Activated T-cell treated with anti-CD3 and anti-CD28 coated beads for 48 hours (primary cell): ENCODE measurements around the gene ENTHD1.

Experiments used
- DNase-seq: peaks from one replicate; pipeline ENCODE4 v3.0.0-alpha.2; 2020; ENCODE audit warnings: low read depth

Gene ENTHD1

GRCh38 chr22:39733191-39733590 is 160.4 kb downstream of the ENTHD1 start:
- DNase-seq, result no peak

- DNase-seq, result no peak
These were observed 160.9 kb downstream of the ENTHD1 start for GRCh38 chr22:39732625-39733024.

DNA sequence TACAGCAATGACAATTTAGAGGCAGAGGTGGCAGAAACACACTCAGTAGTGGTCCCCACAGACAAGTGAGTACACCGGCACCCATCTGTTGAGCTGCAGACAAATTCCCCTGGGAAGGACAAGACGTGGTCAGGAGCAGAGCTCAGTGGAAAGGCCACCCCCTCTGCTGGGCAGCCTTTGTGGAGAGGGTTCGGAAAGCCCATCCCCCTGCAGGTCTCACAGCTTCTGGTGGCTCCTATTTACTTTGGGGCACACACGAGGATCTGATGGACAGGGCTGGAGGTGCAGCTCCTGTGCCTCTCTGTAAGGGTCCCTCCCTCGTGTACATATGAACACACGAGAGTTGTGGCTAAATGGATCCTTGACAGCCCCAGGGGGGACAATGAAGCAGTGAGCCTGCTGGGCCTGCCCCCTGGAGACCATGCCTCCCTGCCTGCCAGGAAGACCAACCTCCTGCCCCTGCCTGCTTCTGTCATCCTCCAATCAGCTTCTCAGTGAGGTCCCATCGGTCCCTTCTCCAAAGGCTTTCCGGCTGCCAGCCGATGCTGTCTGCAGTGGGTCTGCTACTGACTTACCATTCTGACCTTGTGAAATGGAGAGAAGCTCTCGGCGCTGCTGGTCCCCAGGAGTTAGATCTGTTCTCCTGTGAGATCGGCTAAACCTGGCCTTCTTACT is 161.5 kb downstream of the ENTHD1 start:
- DNase-seq, result no peak

DNA sequence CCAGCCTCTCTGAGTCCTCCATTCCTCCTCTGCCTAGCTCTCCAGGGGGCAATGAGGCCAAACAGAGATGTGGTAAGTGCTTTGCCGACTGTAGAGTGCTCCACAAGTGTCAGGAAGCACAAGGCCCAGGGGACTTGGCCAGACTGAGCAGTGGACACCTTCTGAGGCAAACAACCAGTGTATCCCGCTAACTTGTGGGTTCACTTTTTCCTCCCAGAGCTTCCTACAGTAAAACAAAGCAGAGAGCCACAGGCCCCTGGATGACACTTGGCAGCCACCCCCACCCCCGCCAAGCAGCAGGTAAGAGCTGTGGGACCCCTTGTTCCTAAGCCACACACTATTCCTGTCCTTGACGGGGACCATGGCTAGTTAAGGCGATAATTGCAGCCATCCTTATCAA is 162.1 kb downstream of the ENTHD1 start:
- no peak for DNase-seq

DNA sequence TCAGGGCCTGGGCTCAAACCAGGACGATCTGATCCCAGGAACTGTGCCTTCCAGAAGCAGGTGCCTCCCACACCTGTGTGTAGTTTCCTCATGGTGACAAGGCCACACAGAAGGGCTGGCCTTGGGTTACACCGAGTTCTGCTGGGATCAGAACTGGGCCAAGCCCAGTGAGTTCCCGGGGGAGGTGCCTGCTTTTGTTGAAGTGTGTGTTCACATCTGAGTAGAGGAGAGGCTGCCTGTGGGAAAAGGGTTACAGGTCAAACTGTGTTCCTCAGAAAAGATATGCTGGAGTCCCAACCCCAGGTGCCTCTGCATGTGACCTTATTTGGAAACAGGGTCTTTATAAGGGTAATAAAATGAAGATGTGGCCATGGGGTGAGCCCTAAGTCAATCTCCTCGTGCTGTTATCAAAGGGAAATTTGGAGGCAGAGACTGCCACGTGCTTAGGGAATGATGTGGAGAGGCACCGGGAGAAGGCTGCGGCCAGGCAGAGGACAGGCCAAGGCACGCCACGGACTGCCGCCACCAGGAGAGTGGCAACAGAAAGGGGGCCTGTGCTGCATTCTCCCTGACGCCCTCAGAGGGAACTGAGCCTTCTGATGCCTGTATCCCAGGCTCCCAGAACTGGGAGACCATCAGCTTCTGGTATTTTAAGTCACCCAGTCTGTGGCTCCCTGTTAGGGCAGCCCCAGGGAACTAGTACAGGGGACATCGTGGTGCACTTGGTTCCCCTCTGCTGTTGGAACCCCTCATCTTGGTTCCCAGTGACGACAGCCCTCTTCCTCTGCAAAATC is 164.2 kb downstream of the ENTHD1 start:
- DNase-seq, result no peak

- no peak for DNase-seq
These were observed 165.2 kb downstream of the ENTHD1 start for GRCh38 chr22:39728236-39728860.

- DNase-seq, result no peak
These were observed 166.0 kb downstream of the ENTHD1 start for GRCh38 chr22:39727541-39727940.

GRCh38 chr22:39725351-39726035 is 168.1 kb downstream of the ENTHD1 start:
- no peak for DNase-seq

- no peak for DNase-seq
These were observed 168.7 kb downstream of the ENTHD1 start for GRCh38 chr22:39724857-39725256.

- no peak for DNase-seq
These were observed 169.2 kb downstream of the ENTHD1 start for GRCh38 chr22:39724390-39724789.

GRCh38 chr22:39723899-39724351 is 169.6 kb downstream of the ENTHD1 start:
- no peak for DNase-seq

GRCh38 chr22:39723463-39723862 is 170.1 kb downstream of the ENTHD1 start:
- DNase-seq, result no peak

- no peak for DNase-seq
These were observed 171.1 kb downstream of the ENTHD1 start for GRCh38 chr22:39722501-39722900.

DNA sequence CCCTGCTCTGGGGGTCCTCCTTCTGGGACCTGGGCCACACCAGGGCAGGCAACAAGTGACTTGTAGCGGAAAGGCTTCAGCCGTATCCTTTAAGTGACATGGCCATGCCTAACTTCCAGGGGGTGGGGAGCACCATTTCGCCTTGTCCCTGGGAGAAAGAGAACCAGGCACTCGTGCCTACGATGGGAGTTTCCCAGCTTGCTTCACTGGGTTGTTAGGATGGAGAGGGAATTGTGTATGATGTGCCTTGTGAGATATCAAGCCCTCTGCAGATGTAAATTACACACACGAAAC is 171.6 kb downstream of the ENTHD1 start:
- no peak for DNase-seq

GRCh38 chr22:39721206-39722031 is 172.1 kb downstream of the ENTHD1 start:
- DNase-seq, result no peak

DNA sequence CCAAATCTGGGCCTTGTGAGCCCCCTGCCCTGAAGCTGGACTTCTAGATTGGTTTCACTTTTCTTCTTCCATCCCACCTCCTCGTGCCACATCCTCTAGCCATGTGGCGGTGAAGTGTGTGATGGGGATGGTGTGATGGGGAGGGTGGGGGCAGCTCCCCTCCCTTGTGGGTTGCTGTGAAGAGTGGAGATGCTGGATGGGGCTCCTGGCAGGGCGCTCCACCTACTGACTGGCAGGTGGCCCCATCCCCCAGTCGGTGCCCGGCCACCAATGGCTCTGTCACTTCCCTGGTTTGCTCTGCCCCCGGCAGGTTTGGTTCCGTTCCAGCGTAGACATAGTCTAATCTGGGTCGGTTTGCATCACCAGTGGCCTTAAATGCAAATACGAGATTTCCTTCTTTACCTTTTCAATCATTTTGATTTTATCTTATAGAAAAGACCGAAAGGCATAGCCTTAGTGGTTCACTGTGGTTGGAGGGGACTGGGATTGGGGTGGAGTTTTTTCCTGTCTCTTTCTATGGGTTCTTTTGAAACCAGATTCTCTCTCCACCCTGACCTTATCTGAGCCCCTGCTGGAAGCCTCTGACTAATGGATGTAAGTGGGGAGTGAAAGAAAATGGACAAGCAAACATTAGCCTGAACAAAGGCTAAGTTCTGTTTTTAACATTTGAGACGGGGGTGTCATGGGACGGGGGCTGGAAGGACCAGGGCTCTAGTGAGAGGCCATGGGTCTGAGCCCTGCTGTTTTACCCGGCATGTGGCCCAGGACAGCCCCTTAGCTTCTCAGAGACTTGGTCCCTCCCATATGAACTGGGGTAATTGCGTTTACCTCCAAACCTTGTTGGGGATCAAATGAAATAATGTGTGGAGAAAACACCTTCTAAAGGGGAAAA is 173.8 kb downstream of the ENTHD1 start:
- DNase-seq, result no peak

- DNase-seq, result no peak
These were observed 174.6 kb downstream of the ENTHD1 start for GRCh38 chr22:39718921-39719475.

DNA sequence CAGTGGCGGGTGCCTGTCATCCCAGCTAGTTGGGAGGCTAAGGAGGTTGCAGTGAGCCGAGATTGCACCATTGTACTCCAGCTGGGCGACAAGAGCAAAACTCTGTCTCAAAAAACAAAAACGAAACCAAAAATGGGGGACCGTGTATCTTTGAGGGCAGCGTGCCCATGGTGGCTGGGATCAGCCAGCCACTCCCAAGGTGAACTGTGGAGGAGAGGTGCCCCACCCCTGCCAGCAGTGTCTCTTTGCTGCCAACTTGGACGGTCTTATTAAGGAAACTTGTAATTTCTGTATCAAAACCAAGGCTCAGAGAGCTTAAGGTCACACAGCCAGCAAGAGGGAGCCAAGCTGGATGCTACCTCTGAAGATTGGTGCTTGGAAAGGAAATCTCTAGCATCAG is 175.4 kb downstream of the ENTHD1 start:
- no peak for DNase-seq

- no peak for DNase-seq
These were observed 176.5 kb downstream of the ENTHD1 start for GRCh38 chr22:39717099-39717498.

DNA sequence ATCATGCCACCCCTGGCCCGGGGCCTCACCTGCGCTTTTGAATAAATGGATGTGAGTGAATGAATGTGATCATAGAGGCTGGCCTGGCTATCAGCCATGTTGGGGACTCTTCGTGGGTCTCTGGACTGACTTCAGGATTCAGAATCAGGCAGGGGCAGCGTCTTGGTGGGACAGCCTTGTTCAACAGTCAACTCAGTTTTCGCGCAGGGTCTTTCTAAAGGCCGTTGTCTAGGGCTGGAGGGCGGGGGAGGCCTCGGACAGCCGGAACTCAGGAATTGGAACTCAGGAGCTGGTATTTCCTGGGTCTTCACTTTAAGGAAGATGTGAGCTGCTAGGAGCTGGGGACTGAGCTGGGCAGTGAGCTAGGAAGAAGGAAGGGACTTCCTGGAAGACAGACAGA is 177.0 kb downstream of the ENTHD1 start:
- no peak for DNase-seq
